PFSK-1 (cell line): Measurements from ENCODE around the gene CASTOR1.

ENCODE experiments used
- POLR2AphosphoS5 ChIP-seq: IDR thresholded peaks from 2 replicates; pipeline ENCODE4 v1.6.1; 2012; ENCODE audit warnings: low read depth, mild to moderate bottlenecking, control low read depth, low read length, moderate library complexity
- SIN3A ChIP-seq: IDR thresholded peaks from 2 replicates; pipeline ENCODE4 v1.6.1; 2012; ENCODE audit warnings: mild to moderate bottlenecking, low read length, moderate library complexity, borderline replicate concordance; ENCODE audit not compliant: insufficient read depth
- TF ChIP-seq, protein P1 (sequence below), 2 experiments: IDR thresholded peaks; 2 replicates each; pipeline versions ENCODE4 v1.6.1 to v1.8.0; 2011 to 2012; ENCODE audit warnings: low read depth in 2 of 2, low read length in 2 of 2, control low read depth in 1 of 2, inconsistent platforms in 1 of 2, mild to moderate bottlenecking in 1 of 2, moderate library complexity in 1 of 2; ENCODE audit not compliant: insufficient read depth in 1 of 2

DNA sequence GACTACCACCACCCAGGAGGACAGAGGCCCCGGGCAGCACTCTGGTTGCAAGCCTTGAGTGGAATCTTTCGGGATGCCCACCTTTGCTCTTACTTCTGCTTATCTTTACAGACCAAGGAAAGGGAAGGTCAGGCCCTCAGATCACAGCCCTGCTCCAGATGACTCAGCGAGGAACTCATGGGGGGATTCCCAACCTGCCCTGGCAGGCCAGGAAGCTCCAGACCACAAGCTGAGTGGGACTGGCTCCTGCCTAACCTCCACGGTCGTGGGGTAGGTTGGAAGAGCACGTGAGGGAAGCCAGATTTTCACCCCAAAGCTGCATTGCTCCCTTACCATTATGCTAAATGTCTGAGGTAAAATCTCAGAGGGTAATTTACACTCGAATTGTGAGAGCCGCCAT is 25.6 kb upstream of the CASTOR1 start:
- no peak for TF ChIP-seq POLR2AphosphoS5
- TF ChIP-seq, protein P1, sequence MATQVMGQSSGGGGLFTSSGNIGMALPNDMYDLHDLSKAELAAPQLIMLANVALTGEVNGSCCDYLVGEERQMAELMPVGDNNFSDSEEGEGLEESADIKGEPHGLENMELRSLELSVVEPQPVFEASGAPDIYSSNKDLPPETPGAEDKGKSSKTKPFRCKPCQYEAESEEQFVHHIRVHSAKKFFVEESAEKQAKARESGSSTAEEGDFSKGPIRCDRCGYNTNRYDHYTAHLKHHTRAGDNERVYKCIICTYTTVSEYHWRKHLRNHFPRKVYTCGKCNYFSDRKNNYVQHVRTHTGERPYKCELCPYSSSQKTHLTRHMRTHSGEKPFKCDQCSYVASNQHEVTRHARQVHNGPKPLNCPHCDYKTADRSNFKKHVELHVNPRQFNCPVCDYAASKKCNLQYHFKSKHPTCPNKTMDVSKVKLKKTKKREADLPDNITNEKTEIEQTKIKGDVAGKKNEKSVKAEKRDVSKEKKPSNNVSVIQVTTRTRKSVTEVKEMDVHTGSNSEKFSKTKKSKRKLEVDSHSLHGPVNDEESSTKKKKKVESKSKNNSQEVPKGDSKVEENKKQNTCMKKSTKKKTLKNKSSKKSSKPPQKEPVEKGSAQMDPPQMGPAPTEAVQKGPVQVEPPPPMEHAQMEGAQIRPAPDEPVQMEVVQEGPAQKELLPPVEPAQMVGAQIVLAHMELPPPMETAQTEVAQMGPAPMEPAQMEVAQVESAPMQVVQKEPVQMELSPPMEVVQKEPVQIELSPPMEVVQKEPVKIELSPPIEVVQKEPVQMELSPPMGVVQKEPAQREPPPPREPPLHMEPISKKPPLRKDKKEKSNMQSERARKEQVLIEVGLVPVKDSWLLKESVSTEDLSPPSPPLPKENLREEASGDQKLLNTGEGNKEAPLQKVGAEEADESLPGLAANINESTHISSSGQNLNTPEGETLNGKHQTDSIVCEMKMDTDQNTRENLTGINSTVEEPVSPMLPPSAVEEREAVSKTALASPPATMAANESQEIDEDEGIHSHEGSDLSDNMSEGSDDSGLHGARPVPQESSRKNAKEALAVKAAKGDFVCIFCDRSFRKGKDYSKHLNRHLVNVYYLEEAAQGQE (IDR thresholded peaks at IDR 0.05; ENCODE audit: insufficient read depth in 1 of 2, low read depth in 2 of 2, low read length in 2 of 2), result no peak
- no peak for TF ChIP-seq SIN3A
